Common myeloid progenitor, CD34-positive (primary cell): ENCODE measurements around the gene ABTB2.

Experiments used
- CTCF ChIA-PET: fragments of 350-600 bp; sonication (Branson Sonifier 250); formaldehyde crosslinking; loops from one replicate; lab custom pipeline; 2021; ENCODE audit warnings: antibody characterized with exemption; lab: Charles Lee
- POLR2A ChIA-PET: fragments of 350-600 bp; sonication (Branson Sonifier 250); formaldehyde crosslinking; loops from one replicate; lab custom pipeline; 2021; ENCODE audit warnings: antibody characterized with exemption; lab: Charles Lee
- DNase-seq, 3 donors: peaks; one replicate each; pipeline versions ENCODE4 v3.0.0 to v3.0.0-alpha.2; 2013
- H3K27ac ChIP-seq, 2 experiments: 1 replicate in 1 of 2; 2 replicates in 1 of 2; pipeline ENCODE4 v1.7.0; 2013; ENCODE audit warnings: inconsistent platforms in 2 of 2, low read length in 2 of 2, mild to moderate bottlenecking in 2 of 2, low read depth in 1 of 2, moderate library complexity in 1 of 2; ENCODE audit not compliant: severe bottlenecking in 2 of 2, insufficient read depth in 1 of 2, poor library complexity in 1 of 2
- H3K27me3 ChIP-seq, 5 experiments: replicated peaks in 2 of 5; 1 replicate in 3 of 5; 2 replicates in 2 of 5; pipeline versions ENCODE4 v1.6.1 to v1.7.0; 2013; ENCODE audit warnings: low read length in 4 of 5, mild to moderate bottlenecking in 2 of 5, moderate library complexity in 2 of 5, inconsistent platforms in 1 of 5; ENCODE audit not compliant: insufficient read depth in 5 of 5, control insufficient read depth in 4 of 5
- H3K36me3 ChIP-seq, 4 experiments: 1 replicate in 2 of 4; 2 replicates in 2 of 4; pipeline versions ENCODE4 v1.6.1 to v1.7.0; 2013; ENCODE audit warnings: low read length in 3 of 4, control low read depth in 1 of 4, mild to moderate bottlenecking in 1 of 4; ENCODE audit not compliant: control insufficient read depth in 4 of 4, insufficient read depth in 4 of 4
- H3K4me1 ChIP-seq, 4 experiments: 1 replicate in 3 of 4; 2 replicates in 1 of 4; pipeline versions ENCODE4 v1.6.1 to v1.7.1; 2013; ENCODE audit warnings: low read length in 3 of 4, mild to moderate bottlenecking in 3 of 4, control low read depth in 1 of 4, inconsistent platforms in 1 of 4, moderate library complexity in 1 of 4; ENCODE audit not compliant: control insufficient read depth in 4 of 4, insufficient read depth in 4 of 4; ENCODE audit errors: control extremely low read depth in 1 of 4
- H3K4me3 ChIP-seq, 7 experiments: 1 replicate in 4 of 7; 2 replicates in 3 of 7; pipeline versions ENCODE4 v1.5.1 to v1.7.0; 2013; ENCODE audit warnings: mild to moderate bottlenecking in 7 of 7, low read length in 6 of 7, moderate library complexity in 6 of 7, inconsistent platforms in 2 of 7, low read depth in 2 of 7, control low read depth in 1 of 7; ENCODE audit not compliant: insufficient read depth in 4 of 7, control insufficient read depth in 1 of 7; ENCODE audit errors: extremely low read depth in 1 of 7
- H3K9me3 ChIP-seq, 5 experiments: 1 replicate in 4 of 5; 2 replicates in 1 of 5; pipeline versions ENCODE4 v1.6.1 to v1.7.1; 2013; ENCODE audit warnings: low read length in 4 of 5, mild to moderate bottlenecking in 2 of 5, inconsistent platforms in 1 of 5, low read depth in 1 of 5, moderate library complexity in 1 of 5; ENCODE audit not compliant: control insufficient read depth in 4 of 5, insufficient read depth in 2 of 5; ENCODE audit errors: control extremely low read depth in 1 of 5
- WGBS: methylation state at CpG from one replicate; pipeline ENCODE4 v1.1.5; 2013; ENCODE audit not compliant: insufficient coverage; 5-methylcytosine and 5-hydroxymethylcytosine counted together

ABTB2 gene

GRCh38 chr11:34328632-34328910 lies 29.2 kb downstream of the ABTB2 start:
- 100% methylated on average over 3 of the region's 4 CpGs for WGBS
- DNase-seq: no peak
- POLR2A ChIA-PET: no interaction called here
- no peak overlapping the region for H3K4me3 ChIP-seq
- no peaks in the 10 kb centered on the region for H3K27me3 ChIP-seq
- no peak overlapping the region for H3K27ac ChIP-seq
- H3K36me3 ChIP-seq: no peaks in the 10 kb centered on the region
- H3K9me3 ChIP-seq: no peaks in the 10 kb centered on the region
- peaks cover 2 to 17% (median 9%) of the 10 kb centered on the region in 4 experiments for H3K4me1 ChIP-seq
- CTCF ChIA-PET: no interaction called here

GRCh38 chr11:34327804-34328631 lies 29.8 kb downstream of the ABTB2 start:
- ChIA-PET CTCF (no interaction called here), POLR2A (no interaction called here)
- no peaks in the 10 kb centered on the region for H3K36me3 ChIP-seq
- 100% methylated on average over 6 of the region's 7 CpGs for WGBS
- H3K27me3 ChIP-seq: no peaks in the 10 kb centered on the region
- peaks cover 2 to 13% (median 8%) of the 10 kb centered on the region in 4 experiments for H3K4me1 ChIP-seq
- H3K4me3 ChIP-seq: no peak overlapping the region
- H3K27ac ChIP-seq: no peak overlapping the region
- H3K9me3 ChIP-seq: no peaks in the 10 kb centered on the region
- DNase-seq: no peak

- POLR2A ChIA-PET: no interaction called here
- 94% methylated on average over 3 of the region's 3 CpGs for WGBS
- CTCF ChIA-PET: no interaction called here
Measured at GRCh38 chr11:34324466-34324865, 33.3 kb downstream of the ABTB2 start.

GRCh38 chr11:34323601-34324000 lies 34.2 kb downstream of the ABTB2 start:
- H3K27ac ChIP-seq: no peak overlapping the region
- no peaks in the 10 kb centered on the region for H3K27me3 ChIP-seq
- no CpG with 5 or more reads among the region's 2 CpGs for WGBS
- no peak overlapping the region for H3K4me3 ChIP-seq
- no peak for DNase-seq
- no peaks in the 10 kb centered on the region for H3K36me3 ChIP-seq
- no peaks in the 10 kb centered on the region for H3K9me3 ChIP-seq
- H3K4me1 ChIP-seq: peaks cover 0 to 8% (median 0%) of the 10 kb centered on the region in 4 experiments
- ChIA-PET CTCF (no interaction called here), POLR2A (interaction anchor here (0.6 kb wide), 1 partner anchor 116 kb away, joined by 3 read pairs; no protein-coding TSS in a partner anchor)

More at GRCh38 chr11:34324466-34324865, 33.3 kb downstream of the ABTB2 start:
- H3K36me3 ChIP-seq: no peaks in the 10 kb centered on the region
- H3K27ac ChIP-seq: no peak overlapping the region
- H3K4me3 ChIP-seq: no peak overlapping the region
- no peaks in the 10 kb centered on the region for H3K27me3 ChIP-seq
- H3K4me1 ChIP-seq: no peaks in the 10 kb centered on the region
- H3K9me3 ChIP-seq: no peaks in the 10 kb centered on the region
- no peak for DNase-seq

GRCh38 chr11:34318111-34319037 lies 39.4 kb downstream of the ABTB2 start:
- H3K4me3 ChIP-seq: no peak overlapping the region
- POLR2A ChIA-PET: interaction anchor here (0.6 to 0.8 kb wide), 2 partner anchors 18 to 120 kb away, joined by 3 to 4 read pairs; no protein-coding TSS in a partner anchor
- no peaks in the 10 kb centered on the region for H3K36me3 ChIP-seq
- H3K27ac ChIP-seq: no peak overlapping the region
- CTCF ChIA-PET: interaction anchor here (0.9 to 1.0 kb wide), 2 partner anchors 111 to 144 kb away, joined by 3 read pairs; no protein-coding TSS in a partner anchor
- no peaks in the 10 kb centered on the region for H3K9me3 ChIP-seq
- H3K27me3 ChIP-seq: no peaks in the 10 kb centered on the region
- 100% methylated on average over 1 of the region's 4 CpGs for WGBS
- DNase-seq: no peak
- peaks cover 0 to 18% (median 0%) of the 10 kb centered on the region in 4 experiments for H3K4me1 ChIP-seq

GRCh38 chr11:34317666-34318065 lies 40.1 kb downstream of the ABTB2 start:
- Histone ChIP-seq H3K9me3 (no peaks in the 10 kb centered on the region), H3K27me3 (no peaks in the 10 kb centered on the region), H3K4me3 (no peak overlapping the region), H3K4me1 (peaks cover 0 to 22% (median 0%) of the 10 kb centered on the region in 4 experiments), H3K27ac (no peak overlapping the region), H3K36me3 (no peaks in the 10 kb centered on the region)
- POLR2A ChIA-PET: no interaction called here
- WGBS: 100% methylated on average over 2 of the region's 4 CpGs
- CTCF ChIA-PET: no interaction called here
- DNase-seq: no peak

- ChIA-PET CTCF (no interaction called here), POLR2A (no interaction called here)
- Histone ChIP-seq H3K9me3 (no peaks in the 10 kb centered on the region), H3K4me1 (peaks cover 0 to 22% (median 0%) of the 10 kb centered on the region in 4 experiments), H3K4me3 (no peak overlapping the region), H3K27me3 (no peaks in the 10 kb centered on the region), H3K36me3 (no peaks in the 10 kb centered on the region), H3K27ac (no peak overlapping the region)
- DNase-seq: no peak
Measured at GRCh38 chr11:34317036-34317360, 40.8 kb downstream of the ABTB2 start.
